Stimulated activated naive CD8-positive, alpha-beta T cell treated with anti-CD3 and anti-CD28 coated beads, Interleukin-15, Interleukin-2, amounts not matched to agents 100 ng/mL and 50 ng/mL, for 24 hours (primary cell): ENCODE measurements around the gene COMTD1.

Experiments
- H3K27ac Mint-ChIP-seq: one replicate; pipeline ENCODE4 v1.8.0; 2021; ENCODE audit warnings: mild to moderate bottlenecking, mixed read lengths
- H3K27me3 Mint-ChIP-seq: one replicate; pipeline ENCODE4 v1.8.0; 2021; ENCODE audit warnings: mixed read lengths
- H3K36me3 Mint-ChIP-seq: one replicate; pipeline ENCODE4 v1.8.0; 2021; ENCODE audit warnings: low read depth, mixed read lengths
- H3K4me1 Mint-ChIP-seq: one replicate; pipeline ENCODE4 v1.8.0; 2021; ENCODE audit warnings: low read depth, mixed read lengths
- H3K4me3 Mint-ChIP-seq: one replicate; pipeline ENCODE4 v1.8.0; 2021; ENCODE audit warnings: mild to moderate bottlenecking, mixed read lengths
- H3K9me3 Mint-ChIP-seq: one replicate; pipeline ENCODE4 v1.8.0; 2021; ENCODE audit warnings: mixed read lengths

The COMTD1 gene

DNA sequence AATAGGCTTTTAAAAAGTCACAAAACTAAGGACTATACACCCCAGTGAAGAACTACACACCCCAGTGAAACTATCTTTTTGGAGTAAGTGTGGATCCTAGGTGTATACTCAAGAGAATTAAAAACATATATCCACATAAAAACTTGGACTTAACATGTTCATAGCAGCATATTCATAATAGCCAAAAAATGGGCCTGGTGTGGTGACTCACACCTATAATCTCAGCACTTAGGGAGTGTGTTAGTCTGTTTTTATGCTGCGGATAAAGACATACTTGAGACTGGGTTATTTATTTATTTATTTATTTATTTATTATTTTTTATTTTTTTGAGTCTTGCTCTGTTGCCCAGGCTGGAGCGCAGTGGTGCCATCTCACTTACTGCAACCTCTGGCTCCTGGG lies 19.0 kb upstream of the COMTD1 start:
- no peak overlapping the region for H3K27ac Mint-ChIP-seq
- no peak overlapping the region for H3K4me3 Mint-ChIP-seq
- peaks cover 19% of the 10 kb centered on the region for H3K9me3 Mint-ChIP-seq
- no peaks in the 10 kb centered on the region for H3K4me1 Mint-ChIP-seq
- H3K27me3 Mint-ChIP-seq, result no peaks in the 10 kb centered on the region
- peaks cover 10% of the 10 kb centered on the region for H3K36me3 Mint-ChIP-seq

DNA sequence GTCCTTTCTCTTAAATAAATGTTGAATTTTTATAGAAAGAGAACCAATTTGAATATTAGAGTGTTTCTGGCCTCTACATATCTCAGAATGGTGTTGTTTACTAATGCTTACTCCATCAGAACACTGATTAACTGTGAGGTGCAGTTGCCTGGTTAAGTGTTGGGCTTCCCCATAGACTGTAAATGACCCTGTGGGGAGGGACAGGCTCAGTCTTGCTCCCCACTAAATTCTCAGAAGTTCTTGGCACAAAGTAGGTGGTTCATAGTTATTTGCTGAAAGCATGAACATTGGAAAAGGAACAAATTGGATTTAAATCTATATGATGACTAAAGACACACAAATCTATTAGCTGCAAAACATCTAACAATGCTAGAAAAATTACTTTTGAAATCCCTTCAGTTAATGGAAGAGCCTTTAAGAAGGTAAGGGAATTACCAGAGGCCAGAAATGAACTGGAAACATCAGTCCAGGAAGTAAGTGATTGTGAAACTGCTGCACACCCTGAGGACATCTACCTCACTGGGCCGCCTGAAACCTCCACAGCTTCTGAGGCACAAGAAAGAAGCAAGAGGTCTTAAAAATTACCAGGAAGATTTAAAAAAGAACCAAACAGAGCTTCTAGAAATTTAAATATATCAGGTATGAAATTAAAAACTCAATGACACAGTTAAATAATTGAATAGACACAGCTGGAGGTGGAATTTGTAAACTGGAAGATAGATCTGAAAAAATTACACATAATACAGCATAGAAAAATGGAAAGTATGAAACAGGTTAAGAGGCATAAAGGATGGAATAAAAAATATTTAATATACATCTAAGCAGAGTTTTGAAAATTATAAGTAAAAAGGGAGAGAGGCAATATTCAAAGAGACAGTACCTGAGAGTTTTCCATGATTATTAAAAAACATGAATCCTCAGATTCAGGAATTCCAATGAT lies 17.8 kb upstream of the COMTD1 start:
- no peak overlapping the region for H3K27ac Mint-ChIP-seq
- H3K36me3 Mint-ChIP-seq, result peaks cover 10% of the 10 kb centered on the region
- peaks cover 19% of the 10 kb centered on the region for H3K9me3 Mint-ChIP-seq
- no peak overlapping the region for H3K4me3 Mint-ChIP-seq
- no peaks in the 10 kb centered on the region for H3K27me3 Mint-ChIP-seq
- no peaks in the 10 kb centered on the region for H3K4me1 Mint-ChIP-seq

- no peaks in the 10 kb centered on the region for H3K27me3 Mint-ChIP-seq
- H3K9me3 Mint-ChIP-seq, result peaks cover 19% of the 10 kb centered on the region
- H3K36me3 Mint-ChIP-seq, result peaks cover 10% of the 10 kb centered on the region
- no peaks in the 10 kb centered on the region for H3K4me1 Mint-ChIP-seq
- H3K4me3 Mint-ChIP-seq, result no peak overlapping the region
- H3K27ac Mint-ChIP-seq, result no peak overlapping the region
Observed at GRCh38 chr10:75250934-75251333, 15.2 kb upstream of the COMTD1 start.

DNA sequence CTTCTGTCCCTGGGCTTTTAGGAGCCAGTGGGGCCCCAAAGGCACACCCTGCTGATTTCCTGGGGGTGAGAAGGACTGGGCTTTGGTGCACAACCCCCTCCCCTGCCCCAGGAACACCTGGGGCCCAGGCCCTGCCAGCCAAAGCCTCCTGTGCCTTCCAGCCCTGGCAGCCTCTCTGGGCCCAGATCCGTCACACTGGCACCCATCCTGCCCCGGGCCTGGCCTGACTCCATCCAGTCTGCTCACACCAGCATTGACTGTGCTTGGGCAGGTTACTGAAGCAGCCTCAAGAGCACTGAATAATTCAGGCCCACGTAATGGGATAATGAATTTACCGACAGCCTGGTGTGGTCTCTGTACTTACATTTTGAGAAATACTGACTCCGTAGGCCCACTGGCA lies 12.0 kb upstream of the COMTD1 start:
- H3K9me3 Mint-ChIP-seq, result peaks cover 4% of the 10 kb centered on the region
- no peaks in the 10 kb centered on the region for H3K36me3 Mint-ChIP-seq
- H3K27ac Mint-ChIP-seq, result no peak overlapping the region
- no peaks in the 10 kb centered on the region for H3K27me3 Mint-ChIP-seq
- no peak overlapping the region for H3K4me3 Mint-ChIP-seq
- H3K4me1 Mint-ChIP-seq, result no peaks in the 10 kb centered on the region

DNA sequence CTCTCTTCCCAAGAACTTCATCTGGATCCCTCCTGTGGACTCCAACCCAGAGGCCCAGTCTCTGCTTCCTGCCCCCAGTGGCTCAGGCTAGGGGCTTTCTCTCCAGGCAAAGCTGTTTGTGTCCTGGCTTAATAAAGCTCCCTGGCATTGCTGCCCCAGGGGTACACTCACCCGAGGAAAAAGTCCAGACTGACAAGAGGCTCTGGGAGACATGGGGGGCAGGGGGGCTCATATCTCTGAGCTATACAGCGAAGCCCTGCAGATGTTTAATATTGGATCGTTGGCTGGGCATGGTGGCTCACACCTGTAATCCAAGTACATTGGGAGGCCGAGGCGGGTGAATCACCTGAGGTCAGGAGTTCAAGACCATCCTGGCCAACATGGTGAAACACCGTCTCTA lies 10.7 kb upstream of the COMTD1 start:
- no peaks in the 10 kb centered on the region for H3K27me3 Mint-ChIP-seq
- no peak overlapping the region for H3K27ac Mint-ChIP-seq
- H3K4me3 Mint-ChIP-seq, result no peak overlapping the region
- H3K4me1 Mint-ChIP-seq, result no peaks in the 10 kb centered on the region
- no peaks in the 10 kb centered on the region for H3K36me3 Mint-ChIP-seq
- no peaks in the 10 kb centered on the region for H3K9me3 Mint-ChIP-seq

DNA sequence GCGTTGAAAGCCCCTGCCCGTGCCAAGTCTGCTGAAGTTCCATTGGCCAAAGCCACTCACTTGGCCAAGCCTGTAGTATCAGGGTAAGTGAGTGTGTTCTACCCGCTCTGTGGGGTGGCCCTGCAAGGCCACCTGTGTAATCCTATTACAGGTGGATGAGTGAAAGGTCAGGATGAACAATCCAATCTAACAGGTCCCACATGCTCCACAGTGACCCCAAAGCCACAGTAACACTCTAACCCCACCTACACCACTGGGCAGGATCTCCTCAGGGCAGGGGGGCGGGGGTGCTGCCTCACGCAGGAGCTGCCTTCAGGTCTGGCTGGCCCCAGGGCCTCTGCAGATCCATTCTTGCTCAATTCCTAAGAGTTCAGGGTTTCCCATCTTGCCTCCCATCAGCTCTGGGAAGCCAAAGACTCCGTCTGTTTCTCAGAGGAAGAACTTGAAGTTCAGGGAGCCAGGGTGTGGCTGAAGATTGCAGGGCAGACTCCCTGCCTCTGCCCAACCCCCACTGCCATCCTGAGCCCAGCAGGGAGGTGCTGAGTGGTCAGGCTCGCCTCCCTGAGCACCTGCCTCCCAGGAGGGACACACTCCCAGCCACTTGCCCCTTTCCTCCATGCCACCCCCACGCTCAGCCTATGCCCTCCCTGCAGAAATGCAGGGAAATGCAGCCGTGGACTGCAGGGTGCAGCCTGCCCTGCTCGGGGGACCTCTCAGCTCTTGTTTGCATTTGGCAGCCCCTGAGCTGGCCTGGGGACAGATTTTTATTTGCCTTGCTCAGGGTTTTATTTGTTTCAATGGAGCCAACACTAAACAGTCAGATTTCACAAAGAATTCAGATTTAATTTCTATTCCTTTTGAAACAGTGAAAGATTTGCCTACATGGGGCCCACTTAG lies 9.8 kb upstream of the COMTD1 start:
- Mint-ChIP-seq H3K4me3 (no peak overlapping the region), H3K4me1 (no peaks in the 10 kb centered on the region), H3K9me3 (no peaks in the 10 kb centered on the region), H3K27me3 (no peaks in the 10 kb centered on the region), H3K36me3 (no peaks in the 10 kb centered on the region), H3K27ac (no peak overlapping the region)

DNA sequence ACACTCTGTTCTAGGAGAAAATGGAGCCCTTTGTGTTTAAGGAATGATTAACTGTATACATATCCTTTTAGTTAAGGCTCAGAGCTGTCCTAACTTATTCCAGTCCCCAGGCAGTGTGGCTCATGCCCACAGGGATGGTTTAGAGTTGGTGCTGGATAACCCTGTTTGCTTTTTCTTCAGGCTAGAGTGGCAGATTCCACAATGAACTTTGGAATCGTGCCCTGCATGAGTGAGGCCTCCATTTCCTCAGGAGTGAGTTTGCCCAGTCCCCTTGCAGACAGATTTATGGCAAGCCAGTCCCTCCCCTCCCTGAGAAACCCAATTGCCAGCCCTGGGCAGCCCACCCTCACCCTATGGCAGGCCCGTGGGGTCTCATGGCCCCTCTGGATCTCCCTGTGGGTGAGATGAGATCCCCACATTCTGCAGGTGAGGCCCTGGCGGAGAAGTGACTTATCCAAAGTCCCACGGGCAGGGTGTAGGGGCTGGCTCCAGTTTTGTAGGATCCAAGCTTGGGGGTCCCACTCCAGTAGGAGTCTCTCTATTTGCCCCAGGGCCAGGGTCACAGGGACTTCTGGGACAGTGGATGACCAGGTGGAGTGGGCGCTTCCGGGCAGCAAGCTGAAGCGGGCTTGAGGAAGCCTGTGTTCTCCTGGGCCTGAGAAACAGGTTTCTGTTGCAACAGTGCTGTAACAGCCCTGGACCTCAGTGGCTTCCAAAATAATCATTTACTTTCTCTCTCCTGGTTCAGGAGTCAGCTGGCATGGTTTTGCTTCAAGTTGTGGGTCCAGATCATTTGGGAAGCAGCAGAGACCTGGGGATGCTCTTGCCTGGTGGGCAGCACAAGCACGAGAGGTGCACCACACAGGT lies 9.0 kb upstream of the COMTD1 start:
- H3K27me3 Mint-ChIP-seq, result no peaks in the 10 kb centered on the region
- H3K9me3 Mint-ChIP-seq, result no peaks in the 10 kb centered on the region
- no peak overlapping the region for H3K4me3 Mint-ChIP-seq
- H3K27ac Mint-ChIP-seq, result no peak overlapping the region
- no peaks in the 10 kb centered on the region for H3K36me3 Mint-ChIP-seq
- no peaks in the 10 kb centered on the region for H3K4me1 Mint-ChIP-seq

DNA sequence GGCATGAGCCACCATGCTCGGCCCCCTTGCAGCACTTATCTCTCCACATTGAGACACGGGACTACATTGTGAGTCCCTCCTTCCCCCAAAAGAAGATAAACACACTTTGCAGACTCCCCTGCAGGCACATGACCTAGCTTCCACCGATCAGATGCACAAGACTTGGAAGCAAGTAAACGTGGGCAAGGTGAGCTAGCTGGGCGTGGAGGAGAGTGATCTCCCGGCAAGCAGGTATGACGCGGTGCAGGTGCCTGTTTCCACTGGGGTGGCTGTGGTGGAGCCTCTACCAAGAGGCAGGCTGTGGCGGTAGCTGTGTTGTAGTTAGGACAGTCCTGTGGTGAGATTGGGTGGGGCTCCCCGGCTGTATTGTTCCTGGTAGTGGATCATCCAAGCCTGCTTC lies 7.7 kb upstream of the COMTD1 start:
- no peaks in the 10 kb centered on the region for H3K9me3 Mint-ChIP-seq
- no peaks in the 10 kb centered on the region for H3K27me3 Mint-ChIP-seq
- H3K36me3 Mint-ChIP-seq, result no peaks in the 10 kb centered on the region
- no peak overlapping the region for H3K4me3 Mint-ChIP-seq
- H3K27ac Mint-ChIP-seq, result no peak overlapping the region
- H3K4me1 Mint-ChIP-seq, result no peaks in the 10 kb centered on the region

DNA sequence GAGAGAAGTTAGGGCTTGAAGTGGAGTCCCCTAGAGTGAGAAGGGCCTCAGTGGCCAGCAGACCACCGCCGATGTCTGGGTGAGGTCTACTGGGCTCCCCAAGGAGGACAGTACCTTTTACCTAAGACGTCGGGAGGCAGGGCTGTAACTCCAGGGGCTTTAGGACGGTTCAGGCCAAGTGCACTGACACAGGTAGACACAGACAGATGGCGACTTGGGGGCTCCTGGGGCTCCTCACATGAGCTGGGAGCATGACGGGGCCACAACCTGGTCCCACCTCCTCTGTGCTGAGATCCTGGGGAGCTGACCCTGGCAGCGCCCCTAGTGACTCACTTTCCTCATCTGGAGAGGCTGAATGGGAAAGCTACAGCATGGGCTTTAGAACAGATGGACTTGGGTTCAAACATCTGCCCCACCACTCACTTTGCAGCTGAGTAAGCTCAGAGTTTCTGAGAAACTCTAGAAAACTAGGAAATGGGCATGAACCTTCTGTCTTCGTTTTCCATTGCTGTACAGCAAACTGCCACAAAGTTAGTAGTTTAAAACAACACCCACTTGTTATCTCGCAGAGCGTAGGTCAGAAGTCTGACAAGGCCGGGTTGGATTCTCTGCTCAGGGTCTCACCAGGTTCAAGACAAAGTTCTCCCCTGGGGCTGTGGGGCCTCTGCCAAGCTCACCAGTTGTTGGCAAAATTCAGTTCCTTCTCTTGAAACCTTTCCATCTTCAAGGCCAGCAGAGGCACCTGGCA lies 4.7 kb upstream of the COMTD1 start:
- Mint-ChIP-seq H3K4me3 (no peak overlapping the region), H3K4me1 (peaks cover 8% of the 10 kb centered on the region), H3K27me3 (no peaks in the 10 kb centered on the region), H3K9me3 (no peaks in the 10 kb centered on the region), H3K36me3 (no peaks in the 10 kb centered on the region), H3K27ac (no peak overlapping the region)

- no peak overlapping the region for H3K27ac Mint-ChIP-seq
Observed at GRCh38 chr10:75239096-75239790, 3.5 kb upstream of the COMTD1 start.

GRCh38 chr10:75238182-75239095 lies 2.7 kb upstream of the COMTD1 start:
- Mint-ChIP-seq H3K4me3 (no peak overlapping the region), H3K27ac (no peak overlapping the region), H3K27me3 (no peaks in the 10 kb centered on the region), H3K36me3 (peaks cover 3% of the 10 kb centered on the region), H3K4me1 (peaks cover 12% of the 10 kb centered on the region), H3K9me3 (no peaks in the 10 kb centered on the region)

More at GRCh38 chr10:75239096-75239790, 3.5 kb upstream of the COMTD1 start:
- Mint-ChIP-seq H3K27me3 (no peaks in the 10 kb centered on the region), H3K9me3 (no peaks in the 10 kb centered on the region), H3K4me1 (peaks cover 8% of the 10 kb centered on the region), H3K4me3 (no peak overlapping the region), H3K36me3 (no peaks in the 10 kb centered on the region)

GRCh38 chr10:75236178-75236825 lies 545 bp upstream of the COMTD1 start:
- Mint-ChIP-seq H3K4me3 (peak overlapping the region; percentile 67), H3K4me1 (peaks cover 28% of the 10 kb centered on the region), H3K27me3 (no peaks in the 10 kb centered on the region), H3K36me3 (peaks cover 24% of the 10 kb centered on the region), H3K27ac (peak overlapping the region; percentile 94), H3K9me3 (no peaks in the 10 kb centered on the region)
